Fibroblast of skin of back (primary cell): ENCODE measurements around the gene SF3B3.
"Not testable (repeated sequence)": the region's sequence is repeated elsewhere in the genome, so short reads cannot be mapped to it uniquely, and the experiment has no call there.

Experiments used
- DNase-seq: peaks from one replicate; pipeline ENCODE4 v3.0.0-alpha.2; 2013

The SF3B3 gene

DNA sequence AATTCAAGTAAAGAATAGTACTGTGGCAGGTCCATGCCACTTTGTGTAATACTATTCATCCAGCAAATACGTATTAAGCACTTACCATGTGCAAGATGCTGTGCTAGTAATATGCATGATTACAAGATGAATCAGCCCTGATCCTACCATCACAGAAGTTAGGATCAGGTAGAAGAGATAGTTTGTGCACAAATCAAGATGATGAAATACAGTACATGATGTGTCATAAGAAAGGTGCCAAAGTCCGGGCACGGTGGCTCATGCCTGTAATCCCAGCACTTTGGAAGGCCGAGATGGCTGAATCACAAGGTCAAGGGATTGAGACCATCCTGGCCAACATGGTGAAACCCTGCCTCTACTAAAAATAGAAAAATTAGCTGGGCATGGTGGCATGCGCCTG lies 11.2 kb upstream of the SF3B3 start:
- DNase-seq = no peak

DNA sequence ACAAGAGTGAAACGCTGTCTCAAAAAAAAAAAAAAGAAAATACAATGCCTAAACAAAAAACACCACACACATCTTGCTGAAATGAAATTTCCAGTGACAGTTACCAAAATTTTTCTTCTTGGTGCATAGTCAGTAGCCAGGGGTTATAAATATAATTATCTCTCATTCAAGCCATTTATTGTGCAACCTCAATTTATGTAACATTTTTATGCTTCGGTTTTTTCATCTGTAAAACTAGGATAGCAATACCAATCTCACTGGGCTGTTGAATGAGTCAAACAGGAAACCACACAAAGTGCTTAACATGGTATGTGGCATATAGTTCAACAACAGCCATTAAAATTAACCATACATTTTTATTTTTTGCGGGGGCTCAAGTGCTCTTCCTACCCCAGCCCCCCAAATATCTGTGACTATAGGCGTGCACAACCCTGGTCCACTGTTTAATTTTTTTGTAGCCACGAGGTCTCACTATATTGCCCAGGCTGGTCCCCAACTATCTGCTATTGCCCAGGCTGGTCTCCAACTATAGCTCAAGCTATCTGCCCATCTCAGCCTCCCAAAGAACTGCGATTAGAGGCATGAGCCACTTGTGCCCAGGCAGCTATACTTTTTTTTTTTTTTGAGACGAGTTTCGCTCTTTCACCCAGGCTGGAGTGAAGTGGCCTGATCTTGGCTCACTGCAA lies 2.9 kb upstream of the SF3B3 start:
- peak; percentile 70 for DNase-seq

GRCh38 chr16:70522216-70523075 lies 1.2 kb upstream of the SF3B3 start:
- DNase-seq = no peak

- DNase-seq = peak; percentile 86
Observed at GRCh38 chr16:70523076-70523742, 407 bp upstream of the SF3B3 start, which contains the start of gene COG4. COG4 (minus strand) TSS chr16:70523554; CDS start chr16:70523543, 11 bp downstream.

GRCh38 chr16:70524399-70524825 lies 796 bp downstream of the SF3B3 start:
- peak; percentile 17 for DNase-seq

DNA sequence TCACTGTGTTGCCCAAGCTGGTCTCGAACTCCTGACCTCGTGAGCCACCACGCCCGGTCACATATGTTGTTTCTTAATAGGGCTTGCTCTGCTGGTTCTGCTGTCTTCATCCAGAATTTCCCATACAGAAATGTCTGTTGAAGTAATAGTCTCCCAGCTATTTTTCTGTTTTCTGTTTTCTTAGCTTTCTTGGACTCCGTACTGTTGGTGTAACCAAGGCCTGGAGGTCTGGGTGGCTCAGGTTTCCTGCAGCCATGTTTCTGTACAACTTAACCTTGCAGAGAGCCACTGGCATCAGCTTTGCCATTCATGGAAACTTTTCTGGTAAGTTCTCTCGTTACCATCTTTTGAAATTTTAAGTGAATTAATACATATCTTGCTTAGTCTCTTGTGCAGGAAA lies 2.8 kb downstream of the SF3B3 start:
- DNase-seq = no peak

GRCh38 chr16:70527315-70527996 lies 3.8 kb downstream of the SF3B3 start:
- DNase-seq = no peak

- peak; percentile 76 for DNase-seq
Observed at GRCh38 chr16:70529051-70529777, 5.6 kb downstream of the SF3B3 start.

- not testable (repeated sequence) for DNase-seq
Observed at GRCh38 chr16:70529954-70530353, 6.3 kb downstream of the SF3B3 start.

- no peak for DNase-seq
Observed at GRCh38 chr16:70534971-70535370, 11.4 kb downstream of the SF3B3 start.

GRCh38 chr16:70540994-70541393 lies 17.4 kb downstream of the SF3B3 start:
- DNase-seq = no peak

DNA sequence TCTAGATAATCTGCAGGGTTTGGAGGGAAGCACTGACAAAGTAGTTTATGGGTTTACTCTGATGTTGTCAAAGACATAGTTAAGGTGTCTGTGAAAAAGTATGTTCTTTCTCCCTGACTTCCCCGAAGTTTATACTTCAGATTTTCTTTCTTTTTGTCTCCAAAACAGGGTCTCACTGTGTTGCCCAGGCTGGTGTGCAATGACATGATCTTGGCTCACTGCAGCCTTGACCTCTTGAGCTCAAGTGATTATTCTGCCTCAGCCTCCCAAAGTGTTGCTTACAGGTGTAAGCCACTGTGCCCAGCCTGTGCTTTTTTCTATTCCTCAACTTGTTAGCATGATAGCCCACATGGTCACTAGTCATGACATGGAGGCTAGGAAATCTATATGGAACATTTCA lies 20.9 kb downstream of the SF3B3 start:
- no peak for DNase-seq

GRCh38 chr16:70548936-70549335 lies 25.3 kb downstream of the SF3B3 start:
- no peak for DNase-seq

- no peak for DNase-seq
Observed at GRCh38 chr16:70550082-70550481, 26.5 kb downstream of the SF3B3 start.

- no peak for DNase-seq
Observed at GRCh38 chr16:70551788-70552187, 28.2 kb downstream of the SF3B3 start.

GRCh38 chr16:70552675-70553074 lies 29.1 kb downstream of the SF3B3 start:
- no peak for DNase-seq

GRCh38 chr16:70553645-70554044 lies 30.0 kb downstream of the SF3B3 start:
- peak; percentile 84 for DNase-seq

GRCh38 chr16:70556063-70556462 lies 32.4 kb downstream of the SF3B3 start:
- no peak for DNase-seq

- DNase-seq = no peak
Observed at GRCh38 chr16:70561623-70562022, 38.0 kb downstream of the SF3B3 start.

- DNase-seq = no peak
Observed at GRCh38 chr16:70563636-70564035, 40.0 kb downstream of the SF3B3 start.

GRCh38 chr16:70565053-70565452 lies 41.4 kb downstream of the SF3B3 start:
- DNase-seq = no peak
